D721Med (cell line): Measurements from ENCODE around the gene METTL18.

Source experiments
- DNase-seq: peaks from one replicate; pipeline ENCODE4 v3.0.0; 2011; ENCODE audit warnings: low spot score; ENCODE audit not compliant: insufficient read length
- FAIRE-seq: peaks from 2 replicates; lab custom pipeline; 2011; peaks lifted over from hg19 to GRCh38; lab: Jason Lieb, UNC
- CTCF ChIP-seq: IDR thresholded peaks from 2 replicates; pipeline ENCODE4 v1.5.1; 2012; ENCODE audit warnings: mild to moderate bottlenecking, control low read depth; ENCODE audit not compliant: insufficient read depth; ENCODE audit errors: missing control alignments

METTL18 gene

GRCh38 chr1:169794530-169795416, at the start of gene METTL18:
METTL18 (minus strand) TSS chr1:169794907; CDS start chr1:169793695, 1,212 bp downstream.
- FAIRE-seq (no peak), DNase-seq (peak; percentile 71)
- TF ChIP-seq CTCF: no peak

DNA sequence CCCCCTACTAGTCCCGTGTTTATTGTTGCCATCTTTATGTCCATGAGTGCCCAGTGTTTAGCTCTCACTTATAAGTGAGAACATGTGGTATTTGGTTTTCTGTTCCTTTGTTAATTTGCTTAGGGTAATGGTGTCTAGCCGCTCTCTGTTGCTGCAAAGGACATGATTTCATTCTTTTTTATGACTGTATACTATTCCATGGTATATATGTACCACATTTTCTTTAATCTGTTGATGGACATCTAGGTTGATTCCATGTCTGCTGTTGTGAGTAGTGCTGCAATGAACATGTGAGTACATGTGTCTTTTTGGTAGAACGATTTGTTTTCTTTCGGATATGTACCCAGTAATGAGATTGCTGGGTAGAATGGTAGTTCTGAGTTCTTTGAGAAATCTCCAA, 44.2 kb upstream of the METTL18 start:
- no peak for DNase-seq
- TF ChIP-seq CTCF: no peak
- no peak for FAIRE-seq

DNA sequence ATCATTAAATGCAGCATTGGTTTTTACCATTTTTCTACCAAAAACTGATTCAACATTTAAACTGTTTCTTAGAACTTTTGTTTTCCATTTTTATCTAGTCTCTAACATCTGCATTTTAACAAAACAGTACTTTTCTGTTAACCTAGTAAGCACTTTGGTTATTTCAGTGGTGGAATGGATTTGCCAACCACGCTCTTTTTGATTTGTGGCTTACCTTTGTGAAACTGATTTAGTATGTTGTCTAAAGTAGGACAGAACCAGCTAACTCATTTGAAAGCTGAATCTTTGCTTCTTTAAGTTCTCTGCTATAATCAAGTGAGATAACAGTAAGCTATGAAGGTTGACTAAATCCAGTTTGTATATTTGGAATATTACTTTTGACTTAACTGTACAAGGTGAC, 41.5 kb upstream of the METTL18 start:
- DNase-seq (no peak), FAIRE-seq (peak; percentile 11)
- TF ChIP-seq CTCF: no peak

GRCh38 chr1:169835647-169836046, 40.9 kb upstream of the METTL18 start:
- DNase-seq (no peak), FAIRE-seq (no peak)
- no peak for TF ChIP-seq CTCF

DNA sequence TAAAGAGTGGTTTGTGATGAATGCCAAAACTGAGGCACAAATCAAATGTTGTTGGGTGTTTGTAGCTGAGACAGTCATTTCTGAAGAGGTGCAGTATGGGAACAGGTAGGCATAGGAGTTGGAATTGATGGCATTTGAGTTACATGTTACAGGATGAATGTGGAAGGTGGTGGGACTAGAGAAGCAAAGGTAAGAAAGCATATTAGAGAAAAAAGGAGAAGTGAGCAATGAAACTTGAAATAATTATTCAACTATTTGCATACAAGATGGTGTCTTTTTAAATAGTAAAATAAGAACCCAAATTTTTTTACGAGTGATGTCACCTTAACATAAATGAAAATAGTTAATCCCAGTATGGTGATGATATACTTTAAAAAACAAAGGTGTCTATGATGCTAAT, 40.2 kb upstream of the METTL18 start:
- DNase-seq (no peak), FAIRE-seq (no peak)
- TF ChIP-seq CTCF: no peak

- TF ChIP-seq CTCF: no peak
- no peak for DNase-seq
- FAIRE-seq: peak; percentile 83
These were observed 38.6 kb upstream of the METTL18 start for GRCh38 chr1:169833179-169833901.
